HepG2 (cell line): Measurements from ENCODE around the gene TMEM79. TPM values are rescaled to one million over a fixed set of nuclear protein-coding genes. Genes with fewer than 3 reads are reported as not detected.

Source experiments
- DNMT3B ChIP-seq: conservative IDR thresholded peaks from 2 replicates; pipeline ENCODE4 v1.6.1; 2016; ENCODE audit warnings: missing biosample characterization, control low read depth
- ERF ChIP-seq: IDR thresholded peaks from 2 replicates; pipeline ENCODE4 v1.6.1; 2018; ENCODE audit warnings: missing biosample characterization, missing genetic modification reagents
- HDAC2 ChIP-seq: sonication (generic); formaldehyde crosslinking; IDR thresholded peaks from 2 replicates; pipeline ENCODE4 v1.4.0; 2020; ENCODE audit warnings: missing genetic modification reagents
- KLF15 ChIP-seq: sonication (generic); formaldehyde crosslinking; IDR thresholded peaks from 2 replicates; pipeline ENCODE4 v1.8.1; 2023; ENCODE audit warnings: borderline replicate concordance, mild to moderate bottlenecking, inconsistent platforms, missing genetic modification reagents, mixed read lengths
- NFRKB ChIP-seq: fragments of 450-650 bp; IDR thresholded peaks from 2 replicates; pipeline ENCODE4 v1.6.1; 2017
- SETDB1 ChIP-seq: sonication (generic); formaldehyde crosslinking; IDR thresholded peaks from 2 replicates; pipeline ENCODE4 v1.5.1; 2020; ENCODE audit warnings: missing genetic modification reagents, mild to moderate bottlenecking, borderline replicate concordance
- SUZ12 ChIP-seq: fragments of 150-350 bp; IDR thresholded peaks from 2 replicates; pipeline ENCODE4 v1.6.1; 2014; ENCODE audit warnings: low read depth, low read length
- THAP11 ChIP-seq: IDR thresholded peaks from 2 replicates; pipeline ENCODE4 v1.6.1; 2016; ENCODE audit warnings: missing biosample characterization, missing genetic modification reagents
- WIZ ChIP-seq: sonication (generic); formaldehyde crosslinking; IDR thresholded peaks from 2 replicates; pipeline ENCODE4 v1.5.1; 2020; ENCODE audit warnings: mild to moderate bottlenecking, missing genetic modification reagents
- YEATS4 ChIP-seq: sonication (generic); formaldehyde crosslinking; IDR thresholded peaks from 2 replicates; pipeline ENCODE4 v1.4.0; 2020; ENCODE audit warnings: missing genetic modification reagents, borderline replicate concordance
- ZC3H4 ChIP-seq: sonication (generic); formaldehyde crosslinking; IDR thresholded peaks from 2 replicates; pipeline ENCODE4 v1.4.0; 2020; ENCODE audit warnings: missing genetic modification reagents, borderline replicate concordance
- ZNF121 ChIP-seq: sonication (generic); formaldehyde crosslinking; IDR thresholded peaks from 2 replicates; pipeline ENCODE4 v1.5.0; 2020; ENCODE audit warnings: mild to moderate bottlenecking, missing genetic modification reagents
- ZNF431 ChIP-seq: sonication (generic); formaldehyde crosslinking; IDR thresholded peaks from 2 replicates; pipeline ENCODE4 v1.9.0; 2022; ENCODE audit warnings: missing genetic modification reagents, low read depth, mild to moderate bottlenecking, borderline replicate concordance
- ZNF879 ChIP-seq: sonication (generic); formaldehyde crosslinking; IDR thresholded peaks from 2 replicates; pipeline ENCODE4 v1.8.1; 2023; ENCODE audit warnings: missing genetic modification reagents
- ZSCAN12 ChIP-seq: sonication (generic); formaldehyde crosslinking; IDR thresholded peaks from 2 replicates; pipeline ENCODE4 v1.9.0; 2021; ENCODE audit warnings: mild to moderate bottlenecking, missing genetic modification reagents
- polyA plus RNA-seq, 8 experiments: library from polyadenylated mRNA; depleted of rRNA in 3 of 8; stranded (reverse) in 7 of 8; unstranded in 1 of 8; fragments of >200 nt; fragmentation: Illumina TruSeq in 4 of 8; extraction: Trizol in 4 of 8; gene quantifications; 2 replicates each; pipeline versions ENCODE4 v1.2.1 to v1.2.3, GENCODE V29; 2011 to 2016; ENCODE audit warnings: low read depth in 4 of 8, missing spikeins in 1 of 8, mixed read lengths in 1 of 8; ENCODE audit not compliant: insufficient read depth in 1 of 8
- total RNA-seq, 5 experiments: library from RNA; depleted of rRNA; stranded (reverse); fragments of >200 nt; fragmentation: Illumina TruSeq; extraction: Trizol; gene quantifications; 2 replicates each; pipeline ENCODE4 v1.2.3, GENCODE V29; 2016; ENCODE audit warnings: low read depth in 1 of 5
- TF ChIP-seq, protein P1 (sequence below): sonication (generic); formaldehyde crosslinking; IDR thresholded peaks from 2 replicates; pipeline ENCODE4 v1.8.0; 2022; ENCODE audit warnings: missing genetic modification reagents, low read depth, mild to moderate bottlenecking, borderline replicate concordance
- TF ChIP-seq, protein P2 (sequence below): sonication (generic); formaldehyde crosslinking; IDR thresholded peaks from 2 replicates; pipeline ENCODE4 v1.4.0; 2020; ENCODE audit warnings: missing genetic modification reagents
- TF ChIP-seq, protein P3 (sequence below): IDR thresholded peaks from 2 replicates; pipeline ENCODE4 v1.6.1; 2016; ENCODE audit warnings: mild to moderate bottlenecking, missing biosample characterization, missing genetic modification reagents
- TF ChIP-seq, protein P4 (sequence below): sonication (generic); formaldehyde crosslinking; IDR thresholded peaks from 2 replicates; pipeline ENCODE4 v1.8.1; 2023; ENCODE audit warnings: mild to moderate bottlenecking, missing genetic modification reagents
- TF ChIP-seq, protein P5 (sequence below): sonication (generic); formaldehyde crosslinking; IDR thresholded peaks from 2 replicates; pipeline ENCODE4 v1.8.0; 2022; ENCODE audit warnings: mild to moderate bottlenecking, missing genetic modification reagents; ENCODE audit not compliant: insufficient replicate concordance
- TF ChIP-seq, protein P6 (sequence below): sonication (generic); formaldehyde crosslinking; IDR thresholded peaks from 2 replicates; pipeline ENCODE4 v1.5.1; 2020; ENCODE audit warnings: mild to moderate bottlenecking, moderate library complexity, missing genetic modification reagents

Gene TMEM79
- total and polyA plus RNA-seq, 2 of the 13 experiments (the other 11 are each of a cell fraction or from before 2014, with no cell fraction given): 1.2 to 1.9 TPM

DNA sequence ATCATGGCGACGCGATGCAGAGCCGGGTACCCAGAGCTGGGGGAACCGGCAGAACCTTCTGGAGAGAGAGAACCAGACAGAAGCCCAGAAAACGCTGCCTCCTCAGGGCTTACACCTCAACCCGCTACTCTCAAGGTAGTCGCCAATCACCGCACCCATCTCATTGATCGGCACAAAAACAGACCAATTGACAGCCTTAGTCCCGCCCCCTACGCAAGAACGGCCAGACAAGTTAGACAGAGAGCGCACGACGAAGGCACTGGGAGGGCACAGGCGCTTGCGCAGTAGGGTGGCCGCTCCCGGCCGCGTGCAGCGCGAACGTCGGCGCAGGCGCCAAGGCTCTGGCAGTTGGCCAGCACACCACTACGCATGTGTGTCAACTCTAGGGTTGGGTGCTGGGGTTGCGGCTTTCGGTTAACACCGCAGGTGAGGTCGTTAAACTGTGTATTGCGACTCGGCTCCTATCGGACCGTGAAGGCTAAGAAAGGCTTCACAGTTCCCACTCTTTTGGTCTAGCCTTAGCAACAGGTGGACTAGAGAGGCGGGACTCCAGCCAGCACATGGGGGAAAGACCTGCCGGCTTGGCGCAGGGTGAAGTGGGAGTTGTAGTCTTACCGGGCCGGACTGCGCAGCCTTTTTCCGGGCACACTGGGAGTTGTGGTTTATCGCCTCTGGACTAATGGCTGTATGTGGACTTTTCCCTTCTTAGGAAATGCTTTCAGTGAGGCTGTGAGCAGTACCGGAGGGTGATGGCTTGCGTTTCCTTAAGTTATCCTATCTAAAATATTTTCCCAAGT is 54.3 kb downstream of the TMEM79 start, which contains the start of the genes CCT3 and TSACC (continued):
- no peak for TF ChIP-seq ZC3H4 (CRISPR knock-in tag)
- peak; percentile 75 for TF ChIP-seq SUZ12
- no peak for TF ChIP-seq SETDB1 (CRISPR knock-in tag)
- no peak for TF ChIP-seq NFRKB
- TF ChIP-seq HDAC2: peak; percentile 19; the same call in 1 of the 2 replicates
- TF ChIP-seq YEATS4 (CRISPR knock-in tag): peak; percentile 84
- TF ChIP-seq WIZ (CRISPR knock-in tag): no peak
- TF ChIP-seq, protein P1, sequence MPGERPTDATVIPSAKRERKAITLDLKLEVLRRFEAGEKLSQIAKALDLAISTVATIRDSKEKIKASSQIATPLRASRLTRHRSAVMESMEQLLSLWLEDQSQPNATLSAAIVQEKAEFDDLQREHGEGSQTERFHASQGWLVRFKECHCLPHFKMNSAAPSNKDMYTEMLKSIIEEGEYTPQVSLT (CRISPR knock-in tag): no peak
- TF ChIP-seq, protein P2, sequence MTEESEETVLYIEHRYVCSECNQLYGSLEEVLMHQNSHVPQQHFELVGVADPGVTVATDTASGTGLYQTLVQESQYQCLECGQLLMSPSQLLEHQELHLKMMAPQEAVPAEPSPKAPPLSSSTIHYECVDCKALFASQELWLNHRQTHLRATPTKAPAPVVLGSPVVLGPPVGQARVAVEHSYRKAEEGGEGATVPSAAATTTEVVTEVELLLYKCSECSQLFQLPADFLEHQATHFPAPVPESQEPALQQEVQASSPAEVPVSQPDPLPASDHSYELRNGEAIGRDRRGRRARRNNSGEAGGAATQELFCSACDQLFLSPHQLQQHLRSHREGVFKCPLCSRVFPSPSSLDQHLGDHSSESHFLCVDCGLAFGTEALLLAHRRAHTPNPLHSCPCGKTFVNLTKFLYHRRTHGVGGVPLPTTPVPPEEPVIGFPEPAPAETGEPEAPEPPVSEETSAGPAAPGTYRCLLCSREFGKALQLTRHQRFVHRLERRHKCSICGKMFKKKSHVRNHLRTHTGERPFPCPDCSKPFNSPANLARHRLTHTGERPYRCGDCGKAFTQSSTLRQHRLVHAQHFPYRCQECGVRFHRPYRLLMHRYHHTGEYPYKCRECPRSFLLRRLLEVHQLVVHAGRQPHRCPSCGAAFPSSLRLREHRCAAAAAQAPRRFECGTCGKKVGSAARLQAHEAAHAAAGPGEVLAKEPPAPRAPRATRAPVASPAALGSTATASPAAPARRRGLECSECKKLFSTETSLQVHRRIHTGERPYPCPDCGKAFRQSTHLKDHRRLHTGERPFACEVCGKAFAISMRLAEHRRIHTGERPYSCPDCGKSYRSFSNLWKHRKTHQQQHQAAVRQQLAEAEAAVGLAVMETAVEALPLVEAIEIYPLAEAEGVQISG: peak; percentile 95
- TF ChIP-seq, protein P3, sequence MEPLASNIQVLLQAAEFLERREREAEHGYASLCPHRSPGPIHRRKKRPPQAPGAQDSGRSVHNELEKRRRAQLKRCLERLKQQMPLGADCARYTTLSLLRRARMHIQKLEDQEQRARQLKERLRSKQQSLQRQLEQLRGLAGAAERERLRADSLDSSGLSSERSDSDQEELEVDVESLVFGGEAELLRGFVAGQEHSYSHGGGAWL (CRISPR knock-in tag): no peak; the same call in 1 of the 2 replicates
- TF ChIP-seq DNMT3B (CRISPR knock-in tag): peak; percentile 63; the same call in 1 of the 2 replicates
- TF ChIP-seq ZSCAN12 (CRISPR knock-in tag): no peak
- TF ChIP-seq, protein P4, sequence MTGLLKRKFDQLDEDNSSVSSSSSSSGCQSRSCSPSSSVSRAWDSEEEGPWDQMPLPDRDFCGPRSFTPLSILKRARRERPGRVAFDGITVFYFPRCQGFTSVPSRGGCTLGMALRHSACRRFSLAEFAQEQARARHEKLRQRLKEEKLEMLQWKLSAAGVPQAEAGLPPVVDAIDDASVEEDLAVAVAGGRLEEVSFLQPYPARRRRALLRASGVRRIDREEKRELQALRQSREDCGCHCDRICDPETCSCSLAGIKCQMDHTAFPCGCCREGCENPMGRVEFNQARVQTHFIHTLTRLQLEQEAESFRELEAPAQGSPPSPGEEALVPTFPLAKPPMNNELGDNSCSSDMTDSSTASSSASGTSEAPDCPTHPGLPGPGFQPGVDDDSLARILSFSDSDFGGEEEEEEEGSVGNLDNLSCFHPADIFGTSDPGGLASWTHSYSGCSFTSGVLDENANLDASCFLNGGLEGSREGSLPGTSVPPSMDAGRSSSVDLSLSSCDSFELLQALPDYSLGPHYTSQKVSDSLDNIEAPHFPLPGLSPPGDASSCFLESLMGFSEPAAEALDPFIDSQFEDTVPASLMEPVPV (CRISPR knock-in tag): 0 out of 2 replicates have a peak, but pooled peaks have one; percentile 50
- TF ChIP-seq ZNF121: no peak
- TF ChIP-seq, protein P5, sequence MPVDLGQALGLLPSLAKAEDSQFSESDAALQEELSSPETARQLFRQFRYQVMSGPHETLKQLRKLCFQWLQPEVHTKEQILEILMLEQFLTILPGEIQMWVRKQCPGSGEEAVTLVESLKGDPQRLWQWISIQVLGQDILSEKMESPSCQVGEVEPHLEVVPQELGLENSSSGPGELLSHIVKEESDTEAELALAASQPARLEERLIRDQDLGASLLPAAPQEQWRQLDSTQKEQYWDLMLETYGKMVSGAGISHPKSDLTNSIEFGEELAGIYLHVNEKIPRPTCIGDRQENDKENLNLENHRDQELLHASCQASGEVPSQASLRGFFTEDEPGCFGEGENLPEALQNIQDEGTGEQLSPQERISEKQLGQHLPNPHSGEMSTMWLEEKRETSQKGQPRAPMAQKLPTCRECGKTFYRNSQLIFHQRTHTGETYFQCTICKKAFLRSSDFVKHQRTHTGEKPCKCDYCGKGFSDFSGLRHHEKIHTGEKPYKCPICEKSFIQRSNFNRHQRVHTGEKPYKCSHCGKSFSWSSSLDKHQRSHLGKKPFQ: no peak
- no peak for TF ChIP-seq ZNF879 (CRISPR knock-in tag)
- peak; percentile 97 for TF ChIP-seq THAP11
- no peak for TF ChIP-seq KLF15 (CRISPR knock-in tag)
- no peak for TF ChIP-seq ZNF431
- TF ChIP-seq ERF (CRISPR knock-in tag): peak; percentile 63
- TF ChIP-seq, protein P6, sequence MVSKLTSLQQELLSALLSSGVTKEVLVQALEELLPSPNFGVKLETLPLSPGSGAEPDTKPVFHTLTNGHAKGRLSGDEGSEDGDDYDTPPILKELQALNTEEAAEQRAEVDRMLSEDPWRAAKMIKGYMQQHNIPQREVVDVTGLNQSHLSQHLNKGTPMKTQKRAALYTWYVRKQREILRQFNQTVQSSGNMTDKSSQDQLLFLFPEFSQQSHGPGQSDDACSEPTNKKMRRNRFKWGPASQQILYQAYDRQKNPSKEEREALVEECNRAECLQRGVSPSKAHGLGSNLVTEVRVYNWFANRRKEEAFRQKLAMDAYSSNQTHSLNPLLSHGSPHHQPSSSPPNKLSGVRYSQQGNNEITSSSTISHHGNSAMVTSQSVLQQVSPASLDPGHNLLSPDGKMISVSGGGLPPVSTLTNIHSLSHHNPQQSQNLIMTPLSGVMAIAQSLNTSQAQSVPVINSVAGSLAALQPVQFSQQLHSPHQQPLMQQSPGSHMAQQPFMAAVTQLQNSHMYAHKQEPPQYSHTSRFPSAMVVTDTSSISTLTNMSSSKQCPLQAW: peak; percentile 71
